ENCODE results near the gene GALR3. TPM values are rescaled to one million over a fixed set of nuclear protein-coding genes. Genes with fewer than 3 reads are reported as not detected.

Gene GALR3
- total RNA-seq, 1 experiment from 2014 or later, result not detected

GRCh38 chr22:37817705-37818408 is 5.3 kb upstream of the GALR3 start:
- ATAC-seq (peak; percentile 96), DNase-seq (ENCODE audit: low read depth, low spot score) (no peak)
- CTCF ChIA-PET, result interaction anchor here (0.6 to 1.5 kb wide), 5 partner anchors 11 to 1517 kb away, joined by 3 to 8 read pairs (median 6); no protein-coding TSS in a partner anchor
- Histone ChIP-seq H3K9me3 (ENCODE audit: control insufficient read depth, insufficient read depth, low read depth, low read length) (no peaks in the 10 kb centered on the region), H3K4me1 (ENCODE audit: control insufficient read depth, insufficient read depth, low read length) (no peaks in the 10 kb centered on the region), H3K4me3 (ENCODE audit: low read depth in 2 of 2, low read length in 2 of 2) (peak overlapping the region; percentile 24 to 33; a peak in 3 of 4 replicates), H3K27ac (ENCODE audit: low read length) (peak overlapping the region; percentile 23; the same call in 1 of the 2 replicates), H3K36me3 (ENCODE audit: control insufficient read depth, insufficient read depth, low read length) (no peaks in the 10 kb centered on the region), H3K27me3 (ENCODE audit: control insufficient read depth, insufficient read depth, low read length) (no peaks in the 10 kb centered on the region)
- BruUV-seq (replicated peaks), result no TSS peak
- intact Hi-C loops (cut with micrococcal nuclease; ENCODE audit: unreplicated experiment) (loop anchor here (5.0 kb wide), 1 partner anchor 44 kb away; no protein-coding TSS in a partner anchor), in situ Hi-C loops (cut with HindIII; ENCODE audit: low pct_unique_long_range_greater_than_20kb, low sequenced_read_pairs) (no loop called here)
- POLR2A ChIA-PET, result interaction anchor here (0.6 to 0.9 kb wide), 2 partner anchors 26 to 40 kb away, joined by 3 to 20 read pairs; partner anchors contain the start of gene ANKRD54
- TF ChIP-seq, protein P1, sequence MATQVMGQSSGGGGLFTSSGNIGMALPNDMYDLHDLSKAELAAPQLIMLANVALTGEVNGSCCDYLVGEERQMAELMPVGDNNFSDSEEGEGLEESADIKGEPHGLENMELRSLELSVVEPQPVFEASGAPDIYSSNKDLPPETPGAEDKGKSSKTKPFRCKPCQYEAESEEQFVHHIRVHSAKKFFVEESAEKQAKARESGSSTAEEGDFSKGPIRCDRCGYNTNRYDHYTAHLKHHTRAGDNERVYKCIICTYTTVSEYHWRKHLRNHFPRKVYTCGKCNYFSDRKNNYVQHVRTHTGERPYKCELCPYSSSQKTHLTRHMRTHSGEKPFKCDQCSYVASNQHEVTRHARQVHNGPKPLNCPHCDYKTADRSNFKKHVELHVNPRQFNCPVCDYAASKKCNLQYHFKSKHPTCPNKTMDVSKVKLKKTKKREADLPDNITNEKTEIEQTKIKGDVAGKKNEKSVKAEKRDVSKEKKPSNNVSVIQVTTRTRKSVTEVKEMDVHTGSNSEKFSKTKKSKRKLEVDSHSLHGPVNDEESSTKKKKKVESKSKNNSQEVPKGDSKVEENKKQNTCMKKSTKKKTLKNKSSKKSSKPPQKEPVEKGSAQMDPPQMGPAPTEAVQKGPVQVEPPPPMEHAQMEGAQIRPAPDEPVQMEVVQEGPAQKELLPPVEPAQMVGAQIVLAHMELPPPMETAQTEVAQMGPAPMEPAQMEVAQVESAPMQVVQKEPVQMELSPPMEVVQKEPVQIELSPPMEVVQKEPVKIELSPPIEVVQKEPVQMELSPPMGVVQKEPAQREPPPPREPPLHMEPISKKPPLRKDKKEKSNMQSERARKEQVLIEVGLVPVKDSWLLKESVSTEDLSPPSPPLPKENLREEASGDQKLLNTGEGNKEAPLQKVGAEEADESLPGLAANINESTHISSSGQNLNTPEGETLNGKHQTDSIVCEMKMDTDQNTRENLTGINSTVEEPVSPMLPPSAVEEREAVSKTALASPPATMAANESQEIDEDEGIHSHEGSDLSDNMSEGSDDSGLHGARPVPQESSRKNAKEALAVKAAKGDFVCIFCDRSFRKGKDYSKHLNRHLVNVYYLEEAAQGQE (IDR thresholded peaks at IDR 0.05; ENCODE audit: insufficient read depth in 1 of 2, low read depth in 2 of 2, low read length in 1 of 2), result no peak
- TF ChIP-seq POLR2AphosphoS5 (IDR thresholded peaks at IDR 0.05; ENCODE audit: low read depth, low read length) (no peak), CTCF (IDR thresholded peaks at IDR 0.05) (peak; percentile 94), SIN3A (IDR thresholded peaks at IDR 0.05; ENCODE audit: borderline replicate concordance, insufficient read depth, low read depth, low read length) (no peak), TCF7L2 (IDR thresholded peaks at IDR 0.05; ENCODE audit: low read depth, low read length) (no peak)

DNA sequence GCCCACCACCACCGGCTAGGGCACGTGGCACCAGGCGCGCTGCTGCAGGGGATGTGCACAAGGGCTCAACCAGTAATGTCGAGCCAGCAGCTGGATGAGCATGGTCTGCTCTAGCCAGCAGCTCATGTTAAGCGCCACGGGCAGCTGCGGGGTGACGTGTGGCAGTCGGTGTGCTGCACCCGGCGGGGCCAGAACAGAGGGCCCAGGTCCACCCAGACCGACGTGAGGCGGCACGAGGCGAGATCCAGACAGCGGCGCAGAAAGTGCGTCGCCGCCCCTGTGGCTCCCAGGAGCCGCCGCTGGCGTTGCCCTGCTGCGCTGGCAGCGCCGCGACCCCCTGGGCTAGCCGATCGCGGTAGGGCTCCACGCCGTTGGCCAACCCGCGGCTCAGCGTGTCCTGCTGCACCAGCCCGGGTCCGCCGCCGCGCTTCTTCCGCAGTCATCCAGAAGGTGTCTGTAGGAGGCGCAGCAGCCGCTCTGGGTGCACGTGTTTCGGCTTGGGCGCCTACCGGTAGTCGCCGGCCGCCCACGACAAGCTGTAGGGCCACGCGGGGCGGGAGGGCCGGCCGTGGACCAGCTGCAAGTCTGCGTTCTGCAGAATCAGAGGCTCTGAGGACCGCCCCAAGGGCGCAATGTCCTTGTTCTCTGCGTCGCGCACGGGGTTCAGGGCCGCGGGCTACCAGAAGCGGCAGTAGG is 4.6 kb upstream of the GALR3 start:
- BruUV-seq (replicated peaks), result no TSS peak
- DNase-seq (ENCODE audit: low read depth, low spot score) (no peak), ATAC-seq (no peak)
- Histone ChIP-seq H3K27ac (ENCODE audit: low read length) (no peak overlapping the region), H3K36me3 (ENCODE audit: control insufficient read depth, insufficient read depth, low read length) (no peaks in the 10 kb centered on the region), H3K9me3 (ENCODE audit: control insufficient read depth, insufficient read depth, low read depth, low read length) (no peaks in the 10 kb centered on the region), H3K4me3 (ENCODE audit: low read depth in 2 of 2, low read length in 2 of 2) (no peak overlapping the region), H3K27me3 (ENCODE audit: control insufficient read depth, insufficient read depth, low read length) (no peaks in the 10 kb centered on the region), H3K4me1 (ENCODE audit: control insufficient read depth, insufficient read depth, low read length) (no peaks in the 10 kb centered on the region)
- ChIA-PET POLR2A (interaction anchor here (0.6 to 0.9 kb wide), 2 partner anchors 26 to 39 kb away, joined by 3 to 20 read pairs; partner anchors contain the start of gene ANKRD54), CTCF (interaction anchor here (0.6 to 1.5 kb wide), 2 partner anchors 45 to 526 kb away, joined by 4 to 6 read pairs; no protein-coding TSS in a partner anchor)
- TF ChIP-seq SIN3A (IDR thresholded peaks at IDR 0.05; ENCODE audit: borderline replicate concordance, insufficient read depth, low read depth, low read length) (no peak), CTCF (IDR thresholded peaks at IDR 0.05) (no peak), TCF7L2 (IDR thresholded peaks at IDR 0.05; ENCODE audit: low read depth, low read length) (no peak), POLR2AphosphoS5 (IDR thresholded peaks at IDR 0.05; ENCODE audit: low read depth, low read length) (no peak)
- TF ChIP-seq, protein P1 (IDR thresholded peaks at IDR 0.05; ENCODE audit: insufficient read depth in 1 of 2, low read depth in 2 of 2, low read length in 1 of 2), result no peak
- in situ Hi-C loops (cut with HindIII; ENCODE audit: low pct_unique_long_range_greater_than_20kb, low sequenced_read_pairs) (no loop called here), intact Hi-C loops (cut with micrococcal nuclease; ENCODE audit: unreplicated experiment) (loop anchor here (5.0 kb wide), 1 partner anchor 44 kb away; no protein-coding TSS in a partner anchor)

Data from Panc1 (cell line).